Measurements from ENCODE around the gene CDK3.
A peak's percentile ranks its signal among the peaks of the same experiment; 100 is the strongest.

GRCh38 chr17:76014100-76014924, 13.7 kb downstream of the CDK3 start:
- peak; percentile 94 to 99 (median 97) for TF ChIP-seq CTCF (IDR thresholded peaks at IDR 0.05)
- TF ChIP-seq POLR2A (IDR thresholded peaks at IDR 0.05) = no peak
- no peak for TF ChIP-seq EP300 (IDR thresholded peaks at IDR 0.05; ENCODE audit: low read depth)
- TF ChIP-seq POLR2AphosphoS5 (IDR thresholded peaks at IDR 0.05) = no peak
